HAP-1 (cell line): ENCODE data around the gene CHGA.

Experiments
- DNase-seq, 2 experiments: peaks; one replicate each; pipeline ENCODE4 v3.0.0-alpha.2; 2016 to 2020; ENCODE audit warnings: low spot score in 2 of 2
- H3K27me3 ChIP-seq: fragments of 250-450 bp; sonication (Bioruptor Pico); 2 replicates; pipeline ENCODE4 v1.5.1; 2020; ENCODE audit warnings: low read depth, mild to moderate bottlenecking, moderate library complexity
- H3K36me3 ChIP-seq: fragments of 250-450 bp; sonication (Bioruptor Pico); replicated peaks from 2 replicates; pipeline ENCODE4 v1.5.1; 2020; ENCODE audit warnings: mild to moderate bottlenecking
- H3K4me1 ChIP-seq: fragments of 250-450 bp; sonication (Bioruptor Pico); 2 replicates; pipeline ENCODE4 v1.5.1; 2020; ENCODE audit warnings: mild to moderate bottlenecking
- H3K4me3 ChIP-seq: fragments of 250-450 bp; sonication (Bioruptor Pico); 2 replicates; pipeline ENCODE4 v1.5.1; 2020; ENCODE audit warnings: mild to moderate bottlenecking, moderate library complexity
- H3K9me3 ChIP-seq: fragments of 250-450 bp; sonication (Bioruptor Pico); 2 replicates; pipeline ENCODE4 v1.5.1; 2020; ENCODE audit warnings: mild to moderate bottlenecking, moderate library complexity
- in situ Hi-C: fragments of 300-500 bp; cut with MboI; formaldehyde crosslinking; loops from 3 replicates; pipeline ENCODE4 v1.14.3; 2020; ENCODE audit warnings: low sequenced_read_pairs, inconsistent platforms, mixed read lengths

The CHGA gene

DNA sequence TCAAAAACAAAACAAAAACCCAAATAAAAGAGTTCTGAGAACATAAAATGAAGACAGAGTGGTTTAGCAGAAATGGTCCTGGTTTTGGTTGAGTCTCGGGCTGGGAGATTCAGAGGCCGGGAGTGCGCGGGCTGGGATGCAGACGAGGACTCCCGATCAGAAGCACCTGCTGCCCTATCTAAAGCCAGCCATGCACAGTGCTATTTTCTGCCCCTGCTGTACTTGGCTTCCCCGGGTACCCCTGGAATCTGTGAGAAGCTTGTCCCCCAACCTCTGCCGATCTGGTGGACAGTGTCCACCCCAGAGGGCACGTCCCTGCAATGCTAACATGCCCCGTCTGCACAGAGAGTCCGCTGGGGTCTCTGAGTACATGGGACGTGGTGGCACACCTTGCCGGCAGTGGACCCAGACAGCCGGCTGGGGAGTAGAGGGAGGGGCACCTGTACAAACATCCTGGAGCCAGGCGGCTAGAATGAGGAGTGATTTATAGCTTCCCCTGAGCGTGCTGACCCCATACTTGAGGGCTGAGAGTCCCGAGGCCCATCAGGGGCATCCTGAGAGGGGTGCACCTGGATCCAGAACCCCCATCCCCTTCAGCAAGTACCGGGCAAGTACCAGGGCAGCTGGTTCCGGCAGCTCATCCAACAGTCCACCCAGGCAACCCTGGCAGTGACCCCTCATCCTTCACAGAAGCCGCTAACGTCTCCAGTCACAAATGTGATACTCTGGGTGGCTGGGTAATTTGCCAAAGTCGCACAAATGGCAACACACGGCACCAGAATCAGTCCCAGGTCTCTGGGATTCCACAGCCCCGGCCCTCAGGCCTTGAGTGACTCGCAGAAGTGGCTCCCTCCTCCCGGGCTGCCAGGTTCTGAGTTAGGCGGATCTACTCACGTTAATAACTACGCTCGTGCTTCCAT lies 37.1 kb downstream of the CHGA start:
- H3K36me3 ChIP-seq: peaks cover 15% of the 10 kb centered on the region
- H3K27me3 ChIP-seq: no peaks in the 10 kb centered on the region
- H3K4me1 ChIP-seq: no peaks in the 10 kb centered on the region; the same call in 1 of the 2 replicates
- in situ Hi-C loops: no loop called here
- DNase-seq: no peak
- H3K9me3 ChIP-seq: no peaks in the 10 kb centered on the region
- H3K4me3 ChIP-seq: no peak overlapping the region

DNA sequence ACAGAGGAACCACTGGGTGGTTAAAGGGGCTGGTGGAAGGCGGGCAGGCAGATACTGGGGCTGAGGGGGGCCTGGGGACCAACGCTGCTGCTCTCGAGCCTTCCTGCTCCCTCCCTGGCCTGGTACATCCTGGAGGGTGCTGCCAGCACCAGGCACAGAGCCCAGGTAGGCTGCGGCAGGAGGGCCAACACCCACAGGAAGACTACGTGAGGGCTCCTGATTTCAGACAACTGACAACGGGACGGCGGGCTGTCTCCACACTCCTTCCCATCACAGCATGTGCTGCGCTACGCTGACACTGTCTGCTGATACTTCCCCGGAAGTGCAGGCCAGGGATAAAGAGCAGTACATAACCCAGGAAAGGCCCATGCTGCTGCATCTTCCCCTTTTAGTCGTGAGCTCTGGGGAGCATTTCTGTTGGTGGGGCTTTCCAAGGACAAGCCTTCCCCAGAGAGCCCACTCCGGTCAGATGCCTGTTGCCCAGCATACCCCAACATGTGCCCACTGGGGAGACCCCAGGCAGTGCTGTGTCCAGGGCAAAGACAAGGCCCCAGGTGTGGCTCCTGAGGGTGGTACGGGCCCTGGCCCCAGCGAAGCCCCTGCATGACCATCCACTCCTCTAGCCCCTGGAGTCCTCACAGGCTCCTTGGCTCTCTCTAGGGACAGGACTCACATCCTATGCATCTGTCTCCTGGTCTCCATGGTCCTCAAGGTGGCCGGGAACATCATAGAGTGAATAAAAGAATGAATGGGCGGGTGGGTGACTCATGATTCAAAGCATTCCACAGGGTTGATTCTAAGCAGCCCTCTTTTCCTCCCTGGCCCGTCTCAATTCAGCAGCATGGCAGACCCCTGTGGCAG lies 38.0 kb downstream of the CHGA start:
- Histone ChIP-seq H3K27me3 (no peaks in the 10 kb centered on the region), H3K4me1 (no peaks in the 10 kb centered on the region), H3K36me3 (peaks cover 15% of the 10 kb centered on the region), H3K9me3 (no peaks in the 10 kb centered on the region), H3K4me3 (no peak overlapping the region)
- in situ Hi-C loops: no loop called here
- DNase-seq: no peak

- no peak for DNase-seq
- in situ Hi-C loops: no loop called here
- H3K27me3 ChIP-seq: no peaks in the 10 kb centered on the region
- no peaks in the 10 kb centered on the region for H3K9me3 ChIP-seq
- no peaks in the 10 kb centered on the region for H3K4me1 ChIP-seq
- H3K36me3 ChIP-seq: peaks cover 15% of the 10 kb centered on the region
- H3K4me3 ChIP-seq: no peak overlapping the region
These were observed 38.6 kb downstream of the CHGA start for GRCh38 chr14:92961567-92961855.

- Histone ChIP-seq H3K27me3 (no peaks in the 10 kb centered on the region), H3K9me3 (no peaks in the 10 kb centered on the region), H3K4me1 (no peaks in the 10 kb centered on the region), H3K4me3 (no peak overlapping the region), H3K36me3 (peaks cover 15% of the 10 kb centered on the region)
- DNase-seq: no peak
- in situ Hi-C loops: no loop called here
These were observed 39.3 kb downstream of the CHGA start for GRCh38 chr14:92962031-92962830.

DNA sequence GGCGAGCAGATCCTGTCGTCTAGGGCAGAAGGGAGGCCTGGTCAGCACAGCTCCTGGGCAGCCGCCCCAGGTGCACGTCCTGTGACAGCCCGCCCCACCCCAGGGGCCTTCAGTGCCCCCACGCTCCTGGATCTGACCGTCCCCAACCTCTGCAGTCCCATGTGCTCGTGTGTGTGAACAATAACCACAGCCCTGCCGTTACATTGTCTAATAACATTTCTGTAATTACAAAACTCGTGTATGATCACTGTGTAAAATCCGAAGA lies 39.8 kb downstream of the CHGA start:
- H3K4me3 ChIP-seq: no peak overlapping the region
- in situ Hi-C loops: no loop called here
- H3K27me3 ChIP-seq: no peaks in the 10 kb centered on the region
- no peaks in the 10 kb centered on the region for H3K9me3 ChIP-seq
- no peak for DNase-seq
- H3K4me1 ChIP-seq: no peaks in the 10 kb centered on the region
- H3K36me3 ChIP-seq: peaks cover 14% of the 10 kb centered on the region

- no peak for DNase-seq
- no peaks in the 10 kb centered on the region for H3K27me3 ChIP-seq
- no peak overlapping the region for H3K4me3 ChIP-seq
- peaks cover 8% of the 10 kb centered on the region; the same call in 1 of the 2 replicates for H3K36me3 ChIP-seq
- H3K4me1 ChIP-seq: no peaks in the 10 kb centered on the region
- H3K9me3 ChIP-seq: no peaks in the 10 kb centered on the region
- in situ Hi-C loops: no loop called here
These were observed 40.6 kb downstream of the CHGA start for GRCh38 chr14:92963301-92964123.

DNA sequence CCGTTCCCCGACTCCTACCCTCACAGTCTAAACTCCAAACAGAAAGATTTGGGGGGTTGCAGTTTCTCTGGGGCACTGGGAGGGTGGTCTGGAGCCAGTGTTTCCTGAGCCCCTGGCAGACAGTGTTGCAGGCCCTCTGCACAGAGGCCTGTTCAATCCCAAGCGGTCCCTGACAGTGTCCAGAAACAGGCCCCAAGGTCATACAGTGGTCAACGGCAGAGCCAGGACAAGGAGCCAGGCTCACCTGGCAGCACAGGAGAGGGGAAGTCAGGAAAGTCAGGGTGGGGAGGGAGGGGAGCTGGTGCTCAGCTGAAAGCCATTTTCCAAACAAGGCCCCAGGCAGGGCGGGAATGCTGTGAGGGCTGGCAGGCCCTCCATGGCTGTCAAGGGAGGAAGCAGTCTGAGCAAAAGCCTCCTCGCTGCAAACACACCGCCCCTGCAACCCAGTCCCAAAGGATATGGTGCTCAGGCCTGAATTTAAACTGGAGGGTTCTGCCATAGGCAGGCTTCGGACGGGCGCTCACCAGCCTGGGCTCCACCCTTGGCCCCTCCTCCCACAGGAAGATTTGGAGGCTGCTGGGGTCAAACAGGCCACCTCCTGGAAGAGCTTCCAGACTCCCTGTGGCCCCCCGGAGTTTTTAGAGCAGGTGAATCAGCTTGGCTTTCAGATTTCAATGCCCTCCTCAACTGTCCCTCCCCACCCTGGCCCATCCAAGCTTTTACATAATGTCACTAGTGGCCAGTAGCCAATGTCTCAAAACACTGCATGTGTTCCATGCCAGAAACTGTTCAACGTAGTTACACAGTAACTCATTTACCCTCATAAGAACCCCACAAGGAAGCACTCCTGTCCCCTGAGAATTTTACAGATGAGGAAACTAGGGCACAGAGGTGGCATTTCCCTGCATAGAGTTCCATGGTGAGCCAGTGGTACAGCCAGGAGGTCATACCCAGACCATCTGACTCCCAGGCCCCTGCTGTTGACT lies 41.5 kb downstream of the CHGA start:
- Histone ChIP-seq H3K4me3 (no peak overlapping the region), H3K36me3 (0 out of 2 replicates have a peak, but pooled peaks cover 4% of the 10 kb centered on the region), H3K4me1 (no peaks in the 10 kb centered on the region), H3K27me3 (no peaks in the 10 kb centered on the region), H3K9me3 (no peaks in the 10 kb centered on the region)
- no peak for DNase-seq
- in situ Hi-C loops: no loop called here

- H3K36me3 ChIP-seq: 0 out of 2 replicates have a peak, but pooled peaks cover 4% of the 10 kb centered on the region
- no peak for DNase-seq
- H3K9me3 ChIP-seq: no peaks in the 10 kb centered on the region
- in situ Hi-C loops: no loop called here
- H3K4me1 ChIP-seq: no peaks in the 10 kb centered on the region
- H3K27me3 ChIP-seq: no peaks in the 10 kb centered on the region
- no peak overlapping the region for H3K4me3 ChIP-seq
These were observed 42.3 kb downstream of the CHGA start for GRCh38 chr14:92965281-92965680.

DNA sequence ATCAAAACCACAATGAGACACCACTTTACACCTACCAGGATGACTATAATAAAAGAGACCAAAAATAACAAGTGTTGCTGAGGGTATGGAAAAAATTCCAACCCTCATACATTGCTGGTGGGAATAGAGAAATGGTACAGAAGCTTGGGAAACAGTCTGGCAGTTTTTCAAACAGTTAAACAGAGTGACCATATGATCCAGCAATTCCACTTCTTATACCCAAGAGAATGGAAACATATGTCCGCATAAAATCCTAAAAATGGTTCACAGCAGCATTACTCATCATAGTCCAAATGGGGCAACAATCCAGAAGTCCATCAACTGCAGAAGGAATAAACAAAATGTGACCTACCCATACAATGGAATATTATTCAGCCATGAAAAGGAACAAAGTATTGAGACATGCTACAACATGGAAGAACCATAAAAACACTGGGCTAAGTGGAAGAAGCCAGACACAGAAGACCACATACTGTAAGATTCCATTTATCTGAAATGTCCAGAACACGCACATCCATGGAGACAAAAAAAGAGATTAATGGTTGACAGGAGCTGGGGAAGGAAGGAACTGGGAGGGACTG lies 44.5 kb downstream of the CHGA start:
- DNase-seq: no peak
- in situ Hi-C loops: no loop called here
- no peaks in the 10 kb centered on the region for H3K4me1 ChIP-seq

GRCh38 chr14:92968291-92969020 lies 45.5 kb downstream of the CHGA start:
- no peak for DNase-seq
- no peak overlapping the region for H3K4me3 ChIP-seq
- H3K9me3 ChIP-seq: no peaks in the 10 kb centered on the region
- no peaks in the 10 kb centered on the region for H3K36me3 ChIP-seq
- no peaks in the 10 kb centered on the region for H3K4me1 ChIP-seq
- no peaks in the 10 kb centered on the region for H3K27me3 ChIP-seq
- in situ Hi-C loops: no loop called here

More for the DNA sequence above, 44.5 kb downstream of the CHGA start:
- no peak overlapping the region for H3K4me3 ChIP-seq
- no peaks in the 10 kb centered on the region for H3K27me3 ChIP-seq
- no peaks in the 10 kb centered on the region for H3K9me3 ChIP-seq
- H3K36me3 ChIP-seq: no peaks in the 10 kb centered on the region

GRCh38 chr14:92969430-92969829 lies 46.5 kb downstream of the CHGA start:
- in situ Hi-C loops: no loop called here

More at GRCh38 chr14:92969430-92969829, 46.5 kb downstream of the CHGA start:
- no peaks in the 10 kb centered on the region for H3K36me3 ChIP-seq
- DNase-seq: no peak
- no peaks in the 10 kb centered on the region for H3K4me1 ChIP-seq
- H3K4me3 ChIP-seq: no peak overlapping the region
- no peaks in the 10 kb centered on the region for H3K27me3 ChIP-seq
- no peaks in the 10 kb centered on the region for H3K9me3 ChIP-seq
